HG03432 (cell line): ENCODE measurements around the gene UGT1A4.
"Not testable (repeated sequence)": the region's sequence is repeated elsewhere in the genome, so short reads cannot be mapped to it uniquely, and the experiment has no call there.

Source experiments
- ATAC-seq: cut with Tn5 transposase; IDR thresholded peaks from one replicate; pipeline ENCODE4 v1.9.1; 2021; ENCODE audit warnings: mild to moderate bottlenecking, moderate library complexity; ENCODE audit not compliant: unreplicated experiment

UGT1A4 gene

DNA sequence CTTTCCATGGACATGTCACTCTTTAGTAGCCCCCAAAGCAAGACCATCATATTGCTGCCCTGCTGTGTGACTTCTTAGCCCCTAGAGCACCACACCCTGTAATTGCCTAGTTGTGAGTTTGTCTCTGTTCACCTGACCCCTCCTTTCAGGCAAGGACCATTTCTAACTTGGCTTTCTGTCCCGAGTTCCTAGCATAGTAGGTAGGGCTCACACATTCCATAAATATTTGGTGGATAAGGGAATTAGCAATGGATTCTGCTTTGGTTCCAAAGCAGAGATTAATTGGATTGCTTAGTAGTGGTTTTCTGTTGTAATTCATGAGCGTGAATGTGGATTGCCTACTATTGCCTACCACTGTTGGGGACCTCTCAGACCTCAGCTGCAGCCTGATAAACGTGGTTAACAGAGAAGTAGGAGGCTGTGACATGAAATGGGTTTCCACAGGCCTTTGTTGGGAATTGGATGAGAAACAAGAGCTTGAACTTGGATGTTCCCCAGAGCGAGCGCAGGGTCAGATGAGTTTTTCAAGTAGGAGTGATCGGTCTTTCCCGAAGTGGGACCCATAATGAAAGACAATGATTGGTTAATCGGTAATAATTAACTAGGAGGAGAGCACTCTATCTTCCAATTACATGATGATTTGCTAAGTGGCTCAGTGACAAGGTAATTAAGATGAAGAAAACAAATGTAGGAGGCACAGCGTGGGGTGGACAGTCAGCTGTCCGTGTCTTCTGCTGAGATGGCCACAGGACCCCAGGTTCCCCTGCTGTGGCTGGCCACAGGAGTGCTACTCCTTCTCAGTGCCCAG lies 28.1 kb downstream of the UGT1A4 start:
- ATAC-seq, result no peak

DNA sequence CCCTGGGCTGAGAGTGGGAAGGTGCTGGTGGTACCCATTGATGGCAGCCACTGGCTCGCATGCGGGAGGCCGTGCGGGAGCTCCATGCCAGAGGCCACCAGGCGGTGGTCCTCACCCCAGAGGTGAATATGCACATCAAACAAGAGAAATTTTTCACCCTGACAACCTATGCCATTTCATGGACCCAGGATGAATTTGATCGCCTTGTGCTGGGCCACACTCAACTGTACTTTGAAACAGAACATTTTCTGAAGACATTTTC lies 28.7 kb downstream of the UGT1A4 start:
- ATAC-seq, result no peak

DNA sequence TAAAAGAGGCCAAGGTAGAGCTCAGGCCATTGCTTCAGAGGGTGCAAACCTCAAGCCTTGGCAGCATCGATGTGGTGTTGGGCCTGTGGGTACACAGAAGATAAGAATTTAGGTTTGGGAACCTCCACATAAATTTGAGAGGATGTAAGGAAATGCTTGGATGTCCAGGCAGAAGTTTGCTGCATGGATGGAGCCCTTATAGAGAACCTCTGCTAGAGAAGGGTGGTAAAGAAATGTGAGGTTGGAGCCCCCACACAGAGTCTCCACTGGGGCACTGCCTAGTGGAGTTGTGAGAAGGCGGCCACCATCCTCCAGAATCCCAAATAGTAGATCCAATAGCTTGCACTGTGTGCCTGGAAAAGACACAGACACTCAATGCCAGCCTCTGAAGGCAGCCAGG lies 32.2 kb downstream of the UGT1A4 start:
- not testable (repeated sequence) for ATAC-seq

GRCh38 chr2:233751212-233752009 lies 32.9 kb downstream of the UGT1A4 start:
- ATAC-seq, result not testable (repeated sequence)

- no peak for ATAC-seq
Measured at GRCh38 chr2:233754872-233755611, 36.5 kb downstream of the UGT1A4 start.

- ATAC-seq, result no peak
Measured at GRCh38 chr2:233756429-233757081, 38.0 kb downstream of the UGT1A4 start.

DNA sequence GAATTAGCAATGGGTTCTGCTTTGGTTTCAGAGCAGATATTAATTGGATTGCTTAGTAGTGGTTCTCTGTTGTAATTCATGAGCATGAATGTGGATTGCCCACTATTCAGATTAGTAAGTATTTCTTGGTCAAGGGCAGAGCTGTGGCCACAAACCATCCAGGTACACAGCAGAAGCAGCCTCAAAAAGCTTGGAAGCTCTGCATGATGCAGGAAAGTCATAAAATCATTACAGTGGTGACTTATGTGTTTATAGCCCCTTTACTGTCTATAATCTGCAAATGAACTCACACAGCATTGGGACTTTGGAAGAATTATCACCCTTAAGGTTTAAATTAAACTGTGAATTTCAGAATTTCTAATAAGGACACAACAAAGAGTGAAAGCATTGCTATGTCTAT lies 39.6 kb downstream of the UGT1A4 start:
- ATAC-seq, result no peak

DNA sequence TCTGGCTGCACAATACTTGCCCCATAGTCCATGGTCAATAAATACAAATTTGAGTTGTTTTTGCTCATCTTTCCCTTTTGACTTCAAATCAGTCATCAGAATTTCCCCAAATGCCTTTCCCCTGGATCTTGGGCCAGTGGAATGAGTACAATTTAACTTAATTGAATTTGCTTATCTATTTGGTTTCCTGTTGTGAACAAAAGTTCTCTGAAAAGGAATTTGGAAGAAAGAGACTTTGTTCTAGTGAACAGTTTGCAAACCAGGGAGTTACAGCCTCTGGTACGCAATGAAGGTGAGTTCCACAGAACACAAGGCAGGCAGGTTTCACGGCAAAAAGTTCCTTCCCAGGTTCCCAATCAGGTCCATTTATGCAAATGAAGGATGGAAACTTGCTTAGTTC lies 40.3 kb downstream of the UGT1A4 start:
- ATAC-seq, result no peak

DNA sequence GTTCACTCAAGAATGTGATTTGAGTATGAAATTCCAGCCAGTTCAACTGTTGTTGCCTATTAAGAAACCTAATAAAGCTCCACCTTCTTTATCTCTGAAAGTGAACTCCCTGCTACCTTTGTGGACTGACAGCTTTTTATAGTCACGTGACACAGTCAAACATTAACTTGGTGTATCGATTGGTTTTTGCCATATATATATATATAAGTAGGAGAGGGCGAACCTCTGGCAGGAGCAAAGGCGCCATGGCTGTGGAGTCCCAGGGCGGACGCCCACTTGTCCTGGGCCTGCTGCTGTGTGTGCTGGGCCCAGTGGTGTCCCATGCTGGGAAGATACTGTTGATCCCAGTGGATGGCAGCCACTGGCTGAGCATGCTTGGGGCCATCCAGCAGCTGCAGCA lies 41.5 kb downstream of the UGT1A4 start, which contains the start of gene UGT1A1:
Gene UGT1A1 (plus strand): TSS at position 228 of the 400 bp plus-strand sequence. CDS start 18 bp downstream, at position 246.
- no peak for ATAC-seq

GRCh38 chr2:233761040-233761769 lies 42.7 kb downstream of the UGT1A4 start:
- no peak for ATAC-seq

GRCh38 chr2:233764264-233764663 lies 45.7 kb downstream of the UGT1A4 start:
- no peak for ATAC-seq

DNA sequence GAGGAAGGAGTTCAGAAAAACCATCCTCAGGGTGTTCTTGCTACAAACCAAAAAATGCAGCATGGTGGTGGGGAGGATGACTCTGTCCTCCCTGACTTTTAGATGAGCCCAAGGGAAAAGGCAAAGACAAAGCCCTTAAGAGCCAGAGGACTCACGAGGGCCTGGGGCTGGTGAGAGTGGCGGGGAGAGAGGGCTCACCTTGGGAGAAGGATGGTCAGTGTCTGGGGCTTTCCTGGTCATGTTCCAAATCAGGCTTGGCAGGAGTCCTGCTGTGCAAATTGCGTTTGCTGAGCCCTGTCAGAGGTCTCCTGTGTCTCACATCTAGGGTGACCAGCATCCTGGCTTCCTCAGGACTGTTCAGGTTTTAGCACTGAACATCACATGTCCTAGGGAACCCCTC lies 46.2 kb downstream of the UGT1A4 start:
- no peak for ATAC-seq

GRCh38 chr2:233766416-233766815 lies 47.9 kb downstream of the UGT1A4 start:
- ATAC-seq, result no peak

- ATAC-seq, result no peak
Measured at GRCh38 chr2:233768076-233768475, 49.5 kb downstream of the UGT1A4 start.

GRCh38 chr2:233769260-233769659 lies 50.7 kb downstream of the UGT1A4 start:
- ATAC-seq, result no peak

- ATAC-seq, result no peak
Measured at GRCh38 chr2:233772153-233772552, 53.6 kb downstream of the UGT1A4 start.

GRCh38 chr2:233772583-233772982 lies 54.0 kb downstream of the UGT1A4 start:
- no peak for ATAC-seq

GRCh38 chr2:233773854-233774253 lies 55.3 kb downstream of the UGT1A4 start:
- ATAC-seq, result no peak

DNA sequence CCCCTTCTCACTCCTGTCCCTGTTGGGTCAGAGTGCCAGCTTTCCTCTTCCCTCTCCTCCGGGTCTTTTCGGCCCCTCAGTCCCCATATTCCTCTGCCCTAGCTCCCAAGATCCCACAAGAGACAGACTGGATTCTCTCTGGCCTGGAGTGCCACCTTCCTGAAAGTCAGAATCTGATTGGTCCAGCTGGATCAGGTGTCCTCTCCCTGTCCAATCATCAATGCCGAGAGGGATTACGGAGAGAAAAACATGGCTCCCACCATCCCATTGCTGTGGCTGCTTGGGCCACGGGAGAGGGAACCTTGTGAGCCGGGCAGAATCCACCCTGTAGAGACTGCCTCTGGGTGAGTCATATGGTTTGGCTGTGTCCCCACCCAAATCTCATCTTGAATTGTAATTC lies 56.9 kb downstream of the UGT1A4 start:
- no peak for ATAC-seq

- no peak for ATAC-seq
Measured at GRCh38 chr2:233778030-233778429, 59.5 kb downstream of the UGT1A4 start, which contains the start of gene MROH2A. TSS of gene MROH2A (plus strand) at chr2:233778330. CDS start at chr2:233779359, 1,029 bp downstream.
